K562 (cell line): ENCODE results near the gene TYMP. TPM values are rescaled to one million over a fixed set of nuclear protein-coding genes. Genes with fewer than 3 reads are reported as not detected.

Experiments
- ATAC-seq: fragments of 200-7000 bp; cut with Tn5 transposase; 3 replicates; pipeline ENCODE4 v1.9.1; 2020; ENCODE audit warnings: moderate library complexity
- BruUV-seq: library from RNA; stranded (reverse); fragments of 400-500 nt; replicated peaks from 2 replicates; lab custom pipeline; 2021; lab: Mats Ljungman, UMichigan
- CTCF ChIA-PET: fragments of 300-600 bp; formaldehyde crosslinking; extraction: SDS; loops from one replicate; lab custom pipeline; 2021; ENCODE audit warnings: low intra/inter-chr PET ratio; lab: Yijun Ruan, JAX
- POLR2A ChIA-PET: fragments of 300-600, 350-650 bp; sonication (Branson Sonifier 250); formaldehyde crosslinking; extraction: SDS; loops from one replicate; lab custom pipeline; 2021; ENCODE audit warnings: antibody characterized with exemption, inconsistent platforms; lab: Yijun Ruan, JAX
- DNase-seq, 4 experiments: peaks; one replicate each; pipeline versions ENCODE4 v3.0.0 to v3.0.0-alpha.2; 2011 to 2018; ENCODE audit warnings: low spot score in 3 of 4, mixed read lengths in 3 of 4; ENCODE audit errors: extremely low read depth in 1 of 4
- FAIRE-seq: peaks from 2 replicates; lab custom pipeline; 2011; peaks lifted over from hg19 to GRCh38; lab: Jason Lieb, UNC
- H2AFZ ChIP-seq: 2 replicates; pipeline ENCODE4 v1.6.0; 2011; ENCODE audit warnings: low read depth, low read length, control low read depth, inconsistent platforms
- H3K27ac ChIP-seq: fragments of 200-600 bp; 3 replicates; pipeline ENCODE4 v1.8.0; 2011; ENCODE audit warnings: low read depth, mild to moderate bottlenecking, control low read depth, inconsistent platforms, low read length, moderate library complexity, mixed read lengths; ENCODE audit errors: extremely low read depth
- H3K27me3 ChIP-seq, 2 experiments: fragments of 300-600 bp in 1 of 2; 2 replicates in 1 of 2; 3 replicates in 1 of 2; pipeline versions ENCODE4 v1.6.0 to v1.8.0; 2011; ENCODE audit warnings: inconsistent platforms in 2 of 2, low read length in 2 of 2, mild to moderate bottlenecking in 1 of 2, mixed read lengths in 1 of 2, moderate library complexity in 1 of 2; ENCODE audit not compliant: control insufficient read depth in 2 of 2, insufficient read depth in 2 of 2
- H3K36me3 ChIP-seq: fragments of 300-600 bp; 3 replicates; pipeline ENCODE4 v1.8.0; 2011; ENCODE audit warnings: mild to moderate bottlenecking, low read length, inconsistent platforms; ENCODE audit not compliant: control insufficient read depth, insufficient read depth
- H3K4me1 ChIP-seq, 2 experiments: fragments of 200-600 bp in 1 of 2; replicated peaks in 1 of 2; 2 replicates in 1 of 2; 3 replicates in 1 of 2; pipeline versions ENCODE4 v1.5.1 to v1.8.0; 2011; ENCODE audit warnings: inconsistent platforms in 2 of 2, low read length in 2 of 2, mild to moderate bottlenecking in 1 of 2, mixed read lengths in 1 of 2, moderate library complexity in 1 of 2; ENCODE audit not compliant: control insufficient read depth in 2 of 2, insufficient read depth in 2 of 2
- H3K4me2 ChIP-seq: 2 replicates; pipeline ENCODE4 v1.6.1; 2011; ENCODE audit warnings: low read length, control low read depth, inconsistent platforms, mixed read lengths; ENCODE audit not compliant: insufficient read depth
- H3K4me3 ChIP-seq: fragments of 200-600 bp; sonication (generic), shearing (Covaris generic); 2 replicates; pipeline ENCODE4 v1.5.1; 2016; ENCODE audit warnings: control low read depth, inconsistent platforms
- H3K79me2 ChIP-seq: fragments of 200-600 bp; 3 replicates; pipeline ENCODE4 v1.8.0; 2011; ENCODE audit warnings: low read length, inconsistent platforms; ENCODE audit not compliant: control insufficient read depth, insufficient read depth
- H3K9ac ChIP-seq, 2 experiments: 2 replicates each; pipeline versions ENCODE4 v1.6.0 to v1.6.1; 2011; ENCODE audit warnings: low read depth in 2 of 2, low read length in 2 of 2, control low read depth in 1 of 2, inconsistent platforms in 1 of 2, mild to moderate bottlenecking in 1 of 2, mixed read lengths in 1 of 2; ENCODE audit not compliant: insufficient read depth in 1 of 2
- H3K9me1 ChIP-seq: one replicate; pipeline ENCODE4 v1.6.0; 2011; ENCODE audit warnings: inconsistent platforms, mild to moderate bottlenecking, low read length, moderate library complexity; ENCODE audit not compliant: control insufficient read depth, insufficient read depth
- H3K9me3 ChIP-seq: replicated peaks from 2 replicates; pipeline ENCODE4 v1.5.1; 2011; ENCODE audit warnings: low read depth, low read length, inconsistent platforms; ENCODE audit not compliant: control insufficient read depth, insufficient read depth
- H4K20me1 ChIP-seq: replicated peaks from 2 replicates; pipeline ENCODE4 v1.6.1; 2011; ENCODE audit warnings: low read length, inconsistent platforms, mixed read lengths; ENCODE audit not compliant: control insufficient read depth, insufficient read depth
- POLR2G ChIP-seq: fragments of 200-400 bp; formaldehyde crosslinking; IDR thresholded peaks from 2 replicates; pipeline ENCODE4 v1.6.1; 2017; ENCODE audit warnings: low read depth, mild to moderate bottlenecking, antibody characterized with exemption, low read length, moderate library complexity
- RBFOX2 ChIP-seq: fragments of 200-400 bp; formaldehyde crosslinking; IDR thresholded peaks from 2 replicates; pipeline ENCODE4 v1.6.1; 2017; ENCODE audit warnings: low read depth, mild to moderate bottlenecking, low read length, moderate library complexity
- ZBTB1 ChIP-seq: sonication (generic); formaldehyde crosslinking; IDR thresholded peaks from 2 replicates; pipeline ENCODE4 v1.8.1; 2023; ENCODE audit warnings: missing genetic modification reagents, low read depth, mild to moderate bottlenecking, borderline replicate concordance
- ZFP30 ChIP-seq: fragments of 250-450 bp; sonication (Bioruptor Pico); IDR thresholded peaks from 2 replicates; pipeline ENCODE4 v1.8.0; 2022; ENCODE audit warnings: moderate library complexity, mild to moderate bottlenecking, inconsistent platforms, borderline replicate concordance
- ZNF583 ChIP-seq: fragments of 250-450 bp; sonication (Bioruptor Pico); IDR thresholded peaks from 2 replicates; pipeline ENCODE4 v1.4.0; 2020
- WGBS: fragments of 100-300 bp; shearing (Covaris generic); methylation state at CpG from one replicate; pipeline ENCODE4 v1.1.6; 2016; ENCODE audit warnings: low coverage, mixed read lengths; ENCODE audit not compliant: insufficient coverage; ENCODE audit errors: missing lambda C conversion rate; 5-methylcytosine and 5-hydroxymethylcytosine counted together
- in situ Hi-C: fragments of 300-500 bp; cut with MboI; formaldehyde crosslinking; loops from 4 replicates; pipeline ENCODE4 v1.15.0; 2018; ENCODE audit warnings: inconsistent platforms, mixed read lengths
- intact Hi-C: fragments of 100-400 bp; cut with micrococcal nuclease; formaldehyde crosslinking; loops from 2 replicates; pipeline ENCODE4 v1.14.2; 2022
- polyA plus RNA-seq, 8 experiments: library from polyadenylated mRNA; depleted of rRNA in 4 of 8; stranded (reverse) in 5 of 8; unstranded in 3 of 8; fragments of >200 nt; fragmentation: Nextera tagmentation in 2 of 8; fragmentation: Illumina TruSeq in 1 of 8; extraction: Ambion mirVana in 2 of 8; extraction: Trizol in 1 of 8; gene quantifications; 2 replicates each; pipeline versions ENCODE4 v1.2.1 to v1.2.3, GENCODE V29; 2011 to 2014; ENCODE audit warnings: inconsistent platforms in 1 of 8, missing spikeins in 1 of 8
- total RNA-seq, 7 experiments: library from RNA; depleted of rRNA in 6 of 7; stranded (reverse); fragments of >200 nt in 6 of 7; fragmentation: Illumina TruSeq in 2 of 7; extraction: Trizol in 2 of 7; gene quantifications; 2 replicates each; pipeline versions ENCODE4 v1.2.1 to v1.2.3, GENCODE V29; 2011 to 2021; ENCODE audit warnings: low replicate concordance in 1 of 7

Gene TYMP
- total and polyA plus RNA-seq, 9 of the 15 experiments (the other 6 are each of a cell fraction or from before 2014, with no cell fraction given): 0.03 to 4.0 (median 2.4) TPM; not detected in 4

DNA sequence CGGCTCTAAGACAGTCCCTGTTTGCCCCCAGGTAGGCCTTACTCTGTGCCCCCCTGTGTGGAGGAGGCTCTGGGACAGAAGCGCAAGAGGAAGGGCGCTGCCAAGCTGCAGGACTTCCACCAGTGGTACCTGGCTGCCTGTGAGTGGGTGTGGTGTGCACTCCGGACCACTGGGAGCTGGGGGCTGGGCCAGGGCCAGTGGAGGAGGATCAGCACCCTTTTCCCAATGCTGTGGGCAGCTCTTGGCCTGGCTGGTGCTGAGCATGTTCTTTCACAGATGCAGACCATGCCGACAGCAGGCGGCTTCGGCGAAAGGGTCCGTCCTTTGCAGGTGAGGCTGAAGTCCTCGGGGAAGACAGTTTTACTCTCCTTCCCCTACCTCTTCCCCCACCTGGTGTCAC, 8.1 kb downstream of the TYMP start:
- Histone ChIP-seq H3K27me3 (no peaks in the 10 kb centered on the region), H3K36me3 (peaks cover 70% of the 10 kb centered on the region; the same call in 1 of the 3 replicates), H3K4me2 (no peak overlapping the region), H4K20me1 (peaks cover 12% of the 10 kb centered on the region; the same call in 1 of the 2 replicates), H3K9ac (no peak overlapping the region), H3K27ac (no peak overlapping the region), H3K4me3 (no peak overlapping the region), H3K9me3 (no peaks in the 10 kb centered on the region), H3K79me2 (peaks cover 28% of the 10 kb centered on the region), H3K4me1 (peaks cover 2 to 40% of the 10 kb centered on the region in 2 experiments; a peak in 4 of 5 replicates)
- DNase-seq (no peak), ATAC-seq (no peak), FAIRE-seq (no peak)
- in situ Hi-C loops: loop anchor here (5.0 kb wide), 1 partner anchor 46 kb away; no protein-coding TSS in a partner anchor
- intact Hi-C loops: no loop called here
- WGBS: 98% methylated on average over 9 of the region's 10 CpGs
- TF ChIP-seq ZNF583 (CRISPR knock-in tag): no peak
- peak; percentile 16; the same call in 1 of the 2 replicates for TF ChIP-seq RBFOX2
- peak; percentile 65 for TF ChIP-seq POLR2G
- TF ChIP-seq, all 486 proteins: peak for 2
- no TSS peak for BruUV-seq
- Histone ChIP-seq H2AFZ (no peak overlapping the region), H3K9me1 (no peaks in the 10 kb centered on the region)
- ChIA-PET CTCF (no interaction called here), POLR2A (interaction anchor here (0.5 to 5.3 kb wide), 6 partner anchors 7 to 331 kb away, joined by 3 to 65 read pairs (median 4); partner anchors contain the start of genes LMF2 and NCAPH2)

- ATAC-seq (no peak), FAIRE-seq (no peak), DNase-seq (no peak)
- H3K27ac ChIP-seq: no peak overlapping the region
- no TSS peak for BruUV-seq
- WGBS: 93% methylated on average over 3 of the region's 13 CpGs
- peaks cover 77% of the 10 kb centered on the region; the same call in 1 of the 3 replicates for H3K36me3 ChIP-seq
- CTCF ChIA-PET: no interaction called here
- peaks cover 0 to 33% of the 10 kb centered on the region in 2 experiments; a peak in 3 of 5 replicates for H3K4me1 ChIP-seq
- POLR2A ChIA-PET: interaction anchor here (0.8 to 5.3 kb wide), 2 partner anchors 11 to 49 kb away, joined by 3 to 65 read pairs; partner anchors contain the start of genes LMF2 and NCAPH2
- in situ Hi-C loops: loop anchor here (5.0 kb wide), 1 partner anchor 46 kb away; no protein-coding TSS in a partner anchor
- H3K79me2 ChIP-seq: peaks cover 25% of the 10 kb centered on the region
- H4K20me1 ChIP-seq: peaks cover 12% of the 10 kb centered on the region; the same call in 1 of the 2 replicates
- H3K4me2 ChIP-seq: no peak overlapping the region
- H3K4me3 ChIP-seq: no peak overlapping the region
- no peak overlapping the region for H3K9ac ChIP-seq
- no peak overlapping the region for H2AFZ ChIP-seq
- no peaks in the 10 kb centered on the region for H3K27me3 ChIP-seq
- H3K9me1 ChIP-seq: no peaks in the 10 kb centered on the region
- intact Hi-C loops: no loop called here
- no peaks in the 10 kb centered on the region for H3K9me3 ChIP-seq
- no peak for TF ChIP-seq ZFP30 (CRISPR knock-in tag)
- no peak for TF ChIP-seq ZBTB1 (CRISPR knock-in tag)
- peak; percentile 8; the same call in 1 of the 2 replicates for TF ChIP-seq RBFOX2
Observed at GRCh38 chr22:50520826-50521453, 8.9 kb downstream of the TYMP start.
